ENCODE measurements around the gene SNN.

SNN gene

DNA sequence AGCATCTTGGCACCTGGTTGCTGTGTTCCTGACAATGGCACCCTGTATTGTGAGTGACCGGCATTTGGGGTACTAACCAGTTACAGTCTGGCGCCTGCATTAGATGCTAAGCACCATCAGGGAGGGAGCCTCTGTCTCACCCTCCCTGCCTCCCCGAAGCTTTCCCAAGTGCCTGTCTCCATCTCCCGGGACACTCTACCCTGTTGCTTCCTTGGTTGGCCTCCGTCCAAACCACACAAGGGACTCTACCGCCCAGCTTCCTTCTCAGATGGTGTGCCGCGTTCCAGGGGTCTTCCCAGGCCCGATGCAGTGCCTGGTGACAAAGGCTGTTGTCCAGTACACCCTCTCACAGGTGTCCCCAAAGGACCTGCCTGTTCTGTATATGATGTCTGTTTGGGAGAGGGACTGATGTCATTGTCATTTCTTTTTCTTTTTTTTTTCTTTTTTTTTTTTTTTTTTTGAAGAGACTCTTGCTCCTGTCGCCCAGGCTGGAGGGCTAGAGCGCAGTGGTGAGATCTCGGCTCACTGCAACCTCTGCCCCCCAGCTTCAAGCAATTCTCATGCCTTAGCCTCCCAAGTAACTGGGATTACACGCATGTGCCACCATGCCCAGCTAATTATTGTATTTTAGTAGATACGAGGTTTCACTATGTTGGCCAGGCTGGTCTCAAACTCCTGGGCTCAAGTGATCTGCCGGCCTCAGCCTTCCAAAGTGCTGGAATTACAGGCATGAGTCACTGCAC lies 6.7 kb downstream of the SNN start:
- Mint-ChIP-seq H3K27ac (peak overlapping the region; percentile 60), H3K9me3 (no peaks in the 10 kb centered on the region), H3K4me3 (no peak overlapping the region), H3K27me3 (no peaks in the 10 kb centered on the region), H3K36me3 (peaks cover 46% of the 10 kb centered on the region), H3K4me1 (peaks cover 91% of the 10 kb centered on the region)
- DNase-seq, result no peak
- CTCF ChIA-PET, result interaction anchor here (0.7 to 0.8 kb wide), 2 partner anchors 130 to 143 kb away, joined by 5 to 6 read pairs; no protein-coding TSS in a partner anchor

DNA sequence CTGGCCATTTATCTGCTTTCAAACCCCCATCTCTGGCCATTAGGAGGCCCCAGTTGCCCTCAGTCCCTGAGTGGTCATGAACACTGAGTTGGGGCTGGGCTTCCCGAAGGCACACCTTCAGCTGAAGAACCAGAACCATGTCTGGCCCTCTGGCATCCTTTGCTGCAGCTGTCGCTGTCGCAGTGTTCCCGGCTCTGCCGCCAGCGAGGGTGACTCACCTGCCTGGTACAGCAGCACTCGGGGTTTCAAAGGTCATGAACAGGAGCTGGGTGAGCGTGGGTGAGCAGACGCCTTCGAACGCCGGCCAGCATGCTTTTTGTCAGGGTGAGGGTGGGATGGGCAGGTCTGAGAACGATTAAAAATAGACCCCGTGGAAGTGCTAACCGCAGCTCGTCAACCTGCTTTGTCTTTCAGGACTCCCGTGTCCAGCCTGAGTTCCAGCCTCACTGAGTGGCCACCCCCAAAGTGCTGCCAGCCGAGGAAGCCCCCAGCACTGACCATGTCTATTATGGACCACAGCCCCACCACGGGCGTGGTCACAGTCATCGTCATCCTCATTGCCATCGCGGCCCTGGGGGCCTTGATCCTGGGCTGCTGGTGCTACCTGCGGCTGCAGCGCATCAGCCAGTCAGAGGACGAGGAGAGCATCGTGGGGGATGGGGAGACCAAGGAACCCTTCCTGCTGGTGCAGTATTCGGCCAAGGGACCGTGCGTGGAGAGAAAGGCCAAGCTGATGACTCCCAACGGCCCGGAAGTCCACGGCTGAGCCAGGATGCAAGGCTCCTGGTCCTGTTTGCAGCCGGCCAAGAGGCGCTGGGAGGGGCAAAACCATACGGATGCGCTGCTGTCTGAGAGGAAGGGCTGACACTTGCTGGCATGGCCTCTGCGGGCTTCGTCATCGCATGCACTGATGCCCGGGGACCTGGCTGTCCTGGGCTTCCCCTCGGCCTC lies 7.6 kb downstream of the SNN start:
- DNase-seq, result no peak
- H3K4me3 Mint-ChIP-seq, result no peak overlapping the region
- peaks cover 51% of the 10 kb centered on the region for H3K36me3 Mint-ChIP-seq
- no peak overlapping the region for H3K27ac Mint-ChIP-seq
- no peaks in the 10 kb centered on the region for H3K27me3 Mint-ChIP-seq
- H3K9me3 Mint-ChIP-seq, result no peaks in the 10 kb centered on the region
- peaks cover 91% of the 10 kb centered on the region for H3K4me1 Mint-ChIP-seq
- CTCF ChIA-PET, result interaction anchor here (0.7 kb wide), 1 partner anchor 131 kb away, joined by 6 read pairs; no protein-coding TSS in a partner anchor

DNA sequence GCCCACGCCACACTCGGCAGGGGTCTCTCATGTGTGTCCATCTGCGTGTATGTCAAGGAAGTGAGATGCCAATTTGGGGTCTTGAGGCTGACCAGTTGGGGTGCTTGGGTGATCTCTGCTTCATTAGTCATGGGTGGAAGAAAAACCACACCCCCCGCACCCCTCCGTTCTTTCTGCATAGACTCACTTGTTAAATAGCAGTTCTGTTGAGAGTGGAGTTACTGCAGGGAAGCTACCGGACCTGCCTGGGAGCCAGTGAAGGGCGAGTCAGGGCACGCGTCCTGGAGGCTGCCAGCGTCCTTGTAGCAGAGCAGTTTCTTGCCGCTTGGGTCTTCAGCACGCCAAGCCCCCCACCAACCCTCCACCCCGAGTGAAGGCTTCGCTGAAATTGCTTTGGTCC lies 8.5 kb downstream of the SNN start:
- peaks cover 59% of the 10 kb centered on the region for H3K36me3 Mint-ChIP-seq
- H3K4me1 Mint-ChIP-seq, result peaks cover 91% of the 10 kb centered on the region
- no peak overlapping the region for H3K4me3 Mint-ChIP-seq
- H3K9me3 Mint-ChIP-seq, result no peaks in the 10 kb centered on the region
- CTCF ChIA-PET, result no interaction called here
- DNase-seq, result no peak
- H3K27me3 Mint-ChIP-seq, result no peaks in the 10 kb centered on the region
- no peak overlapping the region for H3K27ac Mint-ChIP-seq

DNA sequence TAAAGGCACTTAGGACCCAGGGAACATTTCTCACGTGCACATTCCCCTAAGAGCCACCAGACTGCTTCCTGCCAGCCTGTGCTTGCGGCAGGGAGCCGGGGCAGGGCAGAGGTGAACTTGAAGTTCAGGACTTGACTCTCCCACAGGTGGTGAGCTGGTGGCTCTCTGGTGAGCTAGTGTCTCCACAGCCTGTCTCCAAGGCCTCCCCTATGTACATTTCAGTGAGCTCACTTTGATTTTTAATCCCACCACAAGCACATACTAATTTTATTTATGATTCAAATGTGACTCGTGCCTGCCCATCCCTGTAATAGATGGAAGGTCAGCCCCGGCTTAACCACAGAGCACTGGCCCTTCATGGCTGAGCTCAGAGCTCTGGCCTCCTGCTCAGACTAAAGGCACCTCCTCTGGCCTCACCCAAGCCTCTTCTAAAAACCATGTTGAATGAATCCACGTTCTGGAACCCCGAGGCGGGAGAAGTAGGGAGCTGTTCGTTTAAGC lies 9.2 kb downstream of the SNN start:
- Mint-ChIP-seq H3K9me3 (no peaks in the 10 kb centered on the region), H3K27ac (peak overlapping the region; percentile 66), H3K27me3 (no peaks in the 10 kb centered on the region), H3K36me3 (peaks cover 65% of the 10 kb centered on the region), H3K4me3 (no peak overlapping the region), H3K4me1 (peaks cover 91% of the 10 kb centered on the region)
- no peak for DNase-seq
- CTCF ChIA-PET, result no interaction called here

DNA sequence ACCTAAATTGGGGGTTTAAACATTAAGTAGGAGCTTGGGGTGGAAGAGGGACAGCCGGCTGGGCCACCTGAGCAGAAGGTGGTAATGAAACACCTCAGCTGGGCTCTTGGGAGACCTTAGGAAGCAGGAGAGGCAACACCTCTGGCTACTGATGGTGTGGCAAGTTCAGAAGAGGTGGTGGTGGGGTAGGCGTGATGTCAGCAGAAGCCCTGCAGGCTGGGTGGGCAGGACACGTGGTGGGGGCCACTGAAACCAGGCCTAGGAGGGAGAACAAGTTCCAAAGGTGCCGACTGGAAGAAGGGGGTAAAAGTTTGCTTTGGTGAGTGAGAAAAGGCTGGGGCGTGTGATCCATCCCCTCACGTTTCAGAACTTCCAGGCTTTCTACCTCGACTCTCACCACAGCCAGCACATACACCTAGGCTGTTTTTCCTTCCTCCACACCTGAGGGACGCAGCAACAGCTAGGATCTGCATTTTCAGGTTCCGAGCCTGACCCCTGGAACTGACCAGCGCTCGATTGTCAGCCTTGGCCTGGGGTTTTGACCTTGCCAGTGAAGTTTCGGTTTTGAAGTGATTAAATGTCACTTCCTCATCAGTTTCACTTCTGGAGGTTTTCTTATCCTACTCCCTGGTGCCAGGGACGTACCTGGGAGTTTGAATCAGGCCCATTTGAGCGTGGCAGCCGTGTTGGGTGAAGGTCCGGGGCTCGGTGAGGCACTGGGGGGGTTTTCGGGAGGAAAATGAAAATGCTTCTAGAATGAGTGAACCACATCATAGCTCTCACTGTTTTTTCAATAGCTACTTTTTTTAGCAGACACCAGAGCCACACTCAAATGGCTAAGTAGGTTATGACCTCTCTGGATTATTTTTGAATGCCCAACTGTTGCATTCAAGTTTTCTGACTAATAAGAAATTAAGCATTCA lies 10.0 kb downstream of the SNN start:
- peaks cover 91% of the 10 kb centered on the region for H3K4me1 Mint-ChIP-seq
- no peak overlapping the region for H3K4me3 Mint-ChIP-seq
- CTCF ChIA-PET, result no interaction called here
- H3K9me3 Mint-ChIP-seq, result no peaks in the 10 kb centered on the region
- H3K27ac Mint-ChIP-seq, result peak overlapping the region; percentile 81
- no peak for DNase-seq
- H3K36me3 Mint-ChIP-seq, result peaks cover 69% of the 10 kb centered on the region
- no peaks in the 10 kb centered on the region for H3K27me3 Mint-ChIP-seq

DNA sequence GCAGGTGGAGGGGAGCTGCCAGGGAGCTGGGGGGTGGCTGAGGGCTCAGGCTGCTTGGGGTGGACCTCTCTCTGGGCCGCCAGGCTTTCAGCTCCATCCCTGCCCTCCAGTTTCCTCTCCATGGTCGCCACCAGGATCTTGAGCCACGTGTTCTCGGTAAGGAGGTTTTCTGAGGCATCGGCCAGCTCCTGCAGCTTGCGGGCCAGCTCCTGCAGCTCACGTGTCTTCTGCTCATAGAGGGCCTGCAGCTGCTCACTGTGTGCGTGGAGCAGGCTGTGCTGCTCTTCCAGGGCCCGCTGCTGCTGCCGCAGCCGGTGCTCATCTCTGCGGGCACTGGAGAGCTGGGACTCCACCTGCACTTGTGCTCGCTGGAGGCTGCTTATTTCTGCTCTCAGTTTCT lies 11.0 kb downstream of the SNN start:
- peak overlapping the region; percentile 92 for H3K27ac Mint-ChIP-seq
- H3K36me3 Mint-ChIP-seq, result peaks cover 79% of the 10 kb centered on the region

DNA sequence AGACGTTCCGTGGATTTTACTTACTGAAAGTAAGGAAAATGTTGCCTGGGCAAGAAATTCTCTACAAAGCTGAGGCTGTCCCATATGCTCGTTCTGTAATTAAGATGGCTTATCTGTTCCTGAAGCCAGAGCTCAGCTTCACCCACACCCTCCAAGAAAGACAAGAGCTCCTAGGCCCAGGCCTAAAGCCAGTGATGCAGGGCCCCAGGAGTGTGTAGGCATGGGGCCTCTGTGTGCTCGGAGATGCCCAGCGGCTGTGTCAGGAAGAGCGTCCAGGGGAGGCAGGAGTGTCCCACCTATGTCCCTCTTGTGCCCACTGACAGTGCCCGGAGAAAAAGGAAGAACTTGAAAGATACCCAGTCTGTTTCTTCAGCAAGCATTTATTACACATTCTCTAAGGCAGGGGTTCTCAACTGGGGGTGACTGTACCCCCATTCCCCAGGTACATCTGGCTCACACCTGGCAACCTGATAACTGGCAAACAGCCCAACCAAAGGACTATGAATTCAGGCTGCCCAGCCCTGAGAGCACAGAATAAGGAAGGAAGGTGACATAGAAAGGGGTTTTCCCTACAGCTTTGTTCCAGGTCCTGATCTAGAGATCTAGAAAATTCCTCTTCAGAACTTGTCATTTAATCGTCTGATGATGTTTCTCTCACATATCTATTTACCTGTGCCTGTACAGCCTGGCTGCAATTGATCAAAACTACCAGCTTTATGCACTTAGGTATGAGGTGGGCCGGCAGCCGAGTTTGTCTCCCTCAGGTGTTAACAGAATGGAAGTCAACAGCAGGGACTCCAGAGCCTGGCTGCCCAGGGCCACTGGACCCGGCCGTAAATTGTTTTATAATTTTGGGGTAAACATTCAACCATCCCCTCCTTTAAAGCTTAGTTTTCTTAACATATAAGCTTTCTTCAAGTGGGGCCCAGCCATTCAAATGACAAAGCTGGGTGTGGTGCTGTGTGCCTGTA lies 12.0 kb downstream of the SNN start:
- Mint-ChIP-seq H3K27me3 (no peaks in the 10 kb centered on the region), H3K9me3 (no peaks in the 10 kb centered on the region), H3K27ac (peak overlapping the region; percentile 92), H3K4me3 (no peak overlapping the region), H3K4me1 (peaks cover 77% of the 10 kb centered on the region), H3K36me3 (peaks cover 82% of the 10 kb centered on the region)
- CTCF ChIA-PET, result interaction anchor here (1.2 to 1.5 kb wide), 3 partner anchors 148 to 308 kb away, joined by 3 to 4 read pairs (median 4); no protein-coding TSS in a partner anchor
- DNase-seq, result peak; percentile 3

More for the DNA sequence above, 11.0 kb downstream of the SNN start:
- H3K4me3 Mint-ChIP-seq, result no peak overlapping the region
- CTCF ChIA-PET, result interaction anchor here (1.5 kb wide), 1 partner anchor 307 kb away, joined by 4 read pairs; no protein-coding TSS in a partner anchor
- no peaks in the 10 kb centered on the region for H3K9me3 Mint-ChIP-seq
- no peaks in the 10 kb centered on the region for H3K27me3 Mint-ChIP-seq
- DNase-seq, result peak; percentile 16
- peaks cover 85% of the 10 kb centered on the region for H3K4me1 Mint-ChIP-seq

DNA sequence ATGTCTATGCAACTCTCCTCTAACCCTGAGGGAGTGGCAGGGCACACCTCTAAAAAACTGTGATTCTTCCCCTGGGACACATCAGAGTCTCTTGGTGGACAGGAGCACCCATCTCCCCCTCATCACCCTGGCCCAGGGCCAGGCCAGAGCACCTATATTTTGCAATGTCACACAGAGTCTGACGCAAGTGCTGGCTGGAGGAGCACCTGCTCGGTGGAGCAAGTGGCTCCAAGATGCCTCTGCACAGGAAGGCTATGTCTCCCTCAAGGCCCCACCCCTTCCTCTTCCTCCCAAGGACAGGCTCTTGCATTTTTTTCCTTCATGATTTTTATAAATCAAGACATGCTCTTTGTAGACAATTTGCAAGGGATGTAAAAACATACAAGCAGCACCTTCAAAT lies 13.3 kb downstream of the SNN start:
- Mint-ChIP-seq H3K4me3 (peak overlapping the region; percentile 51), H3K27me3 (no peaks in the 10 kb centered on the region), H3K27ac (peak overlapping the region; percentile 92), H3K9me3 (no peaks in the 10 kb centered on the region), H3K4me1 (peaks cover 68% of the 10 kb centered on the region), H3K36me3 (peaks cover 83% of the 10 kb centered on the region)
- CTCF ChIA-PET, result no interaction called here
- peak; percentile 37 for DNase-seq

DNA sequence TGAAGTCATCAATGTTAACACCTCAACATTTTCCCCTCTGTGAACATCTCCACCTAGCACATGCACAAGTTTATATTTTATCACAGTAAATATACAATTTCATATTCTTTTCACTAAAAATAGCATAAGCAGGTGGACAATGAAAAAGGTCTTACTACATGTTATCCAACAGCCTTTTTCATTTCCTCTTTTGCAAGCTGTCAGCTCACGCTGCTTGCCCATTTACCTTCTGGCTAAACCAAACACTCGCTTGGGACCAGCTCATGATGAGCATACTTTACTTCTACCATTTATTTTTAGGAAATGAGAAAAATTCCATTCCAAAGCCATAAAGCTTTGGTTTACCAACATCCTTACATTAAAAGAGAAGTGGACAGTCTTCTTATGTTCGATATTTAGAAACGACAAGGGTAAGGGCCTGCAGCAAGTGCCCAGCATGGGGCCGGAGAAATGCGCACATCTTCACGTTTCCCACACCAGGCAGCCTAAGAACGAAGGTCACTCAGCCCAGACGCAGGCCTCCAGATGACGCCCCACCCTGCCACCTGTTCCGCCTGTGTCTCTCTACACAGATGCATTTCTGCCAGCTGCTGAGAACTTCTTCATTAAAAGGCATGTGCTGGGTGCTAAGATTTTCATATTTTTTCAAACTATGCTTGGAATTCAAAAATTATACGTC lies 13.9 kb downstream of the SNN start:
- Mint-ChIP-seq H3K27ac (peak overlapping the region; percentile 92), H3K9me3 (no peaks in the 10 kb centered on the region), H3K27me3 (no peaks in the 10 kb centered on the region), H3K4me3 (peak overlapping the region; percentile 51), H3K36me3 (peaks cover 83% of the 10 kb centered on the region), H3K4me1 (peaks cover 63% of the 10 kb centered on the region)
- CTCF ChIA-PET, result no interaction called here
- no peak for DNase-seq

DNA sequence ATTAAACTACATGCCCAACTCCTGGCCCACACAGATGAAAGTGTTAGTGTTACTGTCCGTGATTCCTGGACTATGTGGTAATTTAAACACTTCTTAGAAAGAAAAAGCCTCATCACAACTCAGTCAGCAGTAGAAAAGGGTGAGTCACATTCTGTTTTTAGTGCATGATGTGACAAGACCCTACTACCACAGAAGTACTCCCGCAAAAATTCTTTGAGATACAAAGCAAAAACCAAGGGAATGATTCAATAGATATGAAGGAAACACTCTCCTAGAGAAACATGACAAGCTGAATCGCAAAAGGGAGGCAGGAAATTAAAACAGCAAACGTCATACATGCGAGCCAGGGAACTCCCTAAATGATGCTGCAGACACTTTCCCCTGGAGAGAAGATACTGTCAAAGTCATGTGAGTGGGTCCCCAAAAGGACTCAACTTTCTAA lies 14.4 kb downstream of the SNN start:
- H3K4me3 Mint-ChIP-seq, result no peak overlapping the region
- H3K36me3 Mint-ChIP-seq, result peaks cover 83% of the 10 kb centered on the region
- no peaks in the 10 kb centered on the region for H3K9me3 Mint-ChIP-seq
- peaks cover 57% of the 10 kb centered on the region for H3K4me1 Mint-ChIP-seq
- CTCF ChIA-PET, result no interaction called here
- peak overlapping the region; percentile 92 for H3K27ac Mint-ChIP-seq
- H3K27me3 Mint-ChIP-seq, result no peaks in the 10 kb centered on the region
- DNase-seq, result no peak

DNA sequence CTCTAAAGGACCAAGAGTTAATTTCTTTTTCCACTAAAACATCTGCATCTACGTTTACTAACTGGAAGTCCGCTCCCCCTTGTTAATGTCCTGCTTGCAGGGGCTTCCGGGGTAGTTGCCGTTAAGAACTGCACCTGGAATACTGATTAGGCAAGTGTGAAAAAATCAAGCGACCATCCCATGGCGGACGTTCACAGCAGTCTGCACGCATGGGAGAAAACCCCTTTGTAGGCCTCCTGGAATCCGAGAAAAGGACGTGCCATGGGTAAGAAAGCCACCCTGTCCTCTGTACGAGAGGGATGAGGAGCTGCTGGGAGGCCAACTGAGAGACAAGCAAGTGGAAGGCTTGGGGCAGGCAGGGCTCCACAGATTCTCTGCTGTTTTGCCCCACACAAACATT lies 14.9 kb downstream of the SNN start:
- no peaks in the 10 kb centered on the region for H3K9me3 Mint-ChIP-seq
- no peak for DNase-seq
- CTCF ChIA-PET, result interaction anchor here (0.7 kb wide), 1 partner anchor 31 kb away, joined by 4 read pairs; no protein-coding TSS in a partner anchor
- H3K4me3 Mint-ChIP-seq, result no peak overlapping the region
- H3K4me1 Mint-ChIP-seq, result peaks cover 52% of the 10 kb centered on the region
- peak overlapping the region; percentile 92 for H3K27ac Mint-ChIP-seq
- H3K27me3 Mint-ChIP-seq, result no peaks in the 10 kb centered on the region
- H3K36me3 Mint-ChIP-seq, result peaks cover 83% of the 10 kb centered on the region

DNA sequence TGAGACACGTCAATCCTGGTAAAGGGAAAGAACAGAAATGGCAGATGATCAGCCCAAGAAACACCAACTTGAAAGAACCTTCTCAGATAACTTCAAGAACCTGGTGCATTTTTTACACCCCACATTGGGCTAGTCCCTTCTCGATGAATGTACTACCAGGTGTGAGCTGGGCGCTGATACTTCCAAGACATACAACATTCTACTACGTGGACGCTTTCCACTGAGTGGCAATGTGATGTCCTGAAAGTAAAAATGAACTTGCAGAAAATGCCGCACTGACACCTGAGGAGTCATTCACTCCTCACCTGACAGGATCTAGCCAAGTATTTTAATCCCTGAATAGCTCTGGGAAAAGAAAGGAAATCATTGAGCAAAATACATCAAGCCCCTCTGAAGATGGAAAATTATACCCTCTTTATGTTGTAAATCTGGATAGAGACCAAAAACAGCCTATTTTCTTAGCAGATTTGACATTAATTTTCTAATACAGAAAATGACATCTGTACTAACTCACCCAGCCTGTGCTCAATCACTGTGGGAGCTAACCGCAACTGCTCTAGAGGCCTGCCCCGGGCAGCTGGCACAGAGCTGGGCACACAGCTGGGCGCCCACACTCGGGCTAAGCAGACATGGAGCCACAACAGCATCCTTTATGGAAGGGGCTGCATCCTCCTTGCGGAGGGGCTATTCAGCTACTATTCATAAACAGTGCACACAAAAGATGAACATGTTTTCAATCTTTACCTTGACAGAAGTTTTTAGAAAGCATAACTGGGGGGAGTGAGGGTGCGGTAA lies 16.2 kb downstream of the SNN start:
- Mint-ChIP-seq H3K4me1 (peaks cover 46% of the 10 kb centered on the region), H3K36me3 (peaks cover 81% of the 10 kb centered on the region), H3K9me3 (no peaks in the 10 kb centered on the region), H3K27ac (no peak overlapping the region), H3K27me3 (no peaks in the 10 kb centered on the region), H3K4me3 (no peak overlapping the region)
- no peak for DNase-seq
- CTCF ChIA-PET, result no interaction called here

Data from activated naive CD4-positive, alpha-beta T cell treated with anti-CD3 and anti-CD28 coated beads, Interleukin-2, amount 10 ng/mL, durations not matched to agents 7 days and 5 days (primary cell).